SJCRH30 (cell line): ENCODE data around the gene CDK14. TPM values are rescaled to one million over a fixed set of nuclear protein-coding genes. Genes with fewer than 3 reads are reported as not detected.
A peak's percentile ranks its signal among the peaks of the same experiment; 100 is the strongest.

ENCODE experiments used
- DNase-seq, 2 experiments: peaks; one replicate each; pipeline ENCODE4 v3.0.0-alpha.2; 2015 to 2020
- H3K27ac ChIP-seq: fragments of 250-450 bp; sonication (Bioruptor Pico); 2 replicates; pipeline ENCODE4 v1.5.1; 2020; ENCODE audit warnings: mild to moderate bottlenecking, moderate library complexity
- H3K27me3 ChIP-seq: fragments of 250-450 bp; sonication (Bioruptor Pico); 2 replicates; pipeline ENCODE4 v1.5.1; 2020; ENCODE audit warnings: mild to moderate bottlenecking, moderate library complexity
- H3K36me3 ChIP-seq: fragments of 250-450 bp; sonication (Bioruptor Pico); 2 replicates; pipeline ENCODE4 v1.5.1; 2020; ENCODE audit warnings: mild to moderate bottlenecking, moderate library complexity
- H3K4me1 ChIP-seq: fragments of 250-450 bp; sonication (Bioruptor Pico); 2 replicates; pipeline ENCODE4 v1.5.1; 2020; ENCODE audit warnings: mild to moderate bottlenecking, moderate library complexity
- H3K4me3 ChIP-seq: fragments of 250-450 bp; sonication (Bioruptor Pico); 2 replicates; pipeline ENCODE4 v1.5.1; 2020; ENCODE audit warnings: mild to moderate bottlenecking, moderate library complexity
- H3K9me3 ChIP-seq: fragments of 250-450 bp; sonication (Bioruptor Pico); replicated peaks from 2 replicates; pipeline ENCODE4 v1.5.1; 2020; ENCODE audit warnings: mild to moderate bottlenecking, moderate library complexity
- total RNA-seq: library from RNA; depleted of rRNA; stranded (reverse); fragments of >200 nt; shearing (Covaris generic); gene quantifications from 2 replicates; pipeline ENCODE4 v1.2.3, GENCODE V29; 2014

CDK14 gene
- total RNA-seq, 1 experiment from 2014 or later: 78.2 TPM

- DNase-seq: no peak
- H3K27ac ChIP-seq: no peak overlapping the region
- H3K4me3 ChIP-seq: no peak overlapping the region
- no peaks in the 10 kb centered on the region for H3K9me3 ChIP-seq
- H3K36me3 ChIP-seq: peaks cover 2% of the 10 kb centered on the region; the same call in 1 of the 2 replicates
- H3K27me3 ChIP-seq: no peaks in the 10 kb centered on the region
- H3K4me1 ChIP-seq: peaks cover 14% of the 10 kb centered on the region
Measured at GRCh38 chr7:90853205-90853604, 257.1 kb downstream of the CDK14 start.

- H3K9me3 ChIP-seq: no peaks in the 10 kb centered on the region
- DNase-seq: no peak
Measured at GRCh38 chr7:90856351-90857070, 260.4 kb downstream of the CDK14 start.

GRCh38 chr7:90857603-90858002 is 261.5 kb downstream of the CDK14 start:
- Histone ChIP-seq H3K4me3 (no peak overlapping the region), H3K27me3 (no peaks in the 10 kb centered on the region), H3K9me3 (no peaks in the 10 kb centered on the region), H3K27ac (no peak overlapping the region), H3K4me1 (no peaks in the 10 kb centered on the region), H3K36me3 (peaks cover 6% of the 10 kb centered on the region; the same call in 1 of the 2 replicates)
- DNase-seq: no peak

More at GRCh38 chr7:90856351-90857070, 260.4 kb downstream of the CDK14 start:
- Histone ChIP-seq H3K27me3 (no peaks in the 10 kb centered on the region), H3K27ac (no peak overlapping the region), H3K4me3 (no peak overlapping the region), H3K4me1 (no peaks in the 10 kb centered on the region), H3K36me3 (peaks cover 2% of the 10 kb centered on the region; the same call in 1 of the 2 replicates)

- peaks cover 4% of the 10 kb centered on the region; the same call in 1 of the 2 replicates for H3K36me3 ChIP-seq
- H3K9me3 ChIP-seq: no peaks in the 10 kb centered on the region
- no peaks in the 10 kb centered on the region for H3K27me3 ChIP-seq
- H3K27ac ChIP-seq: no peak overlapping the region
- no peak for DNase-seq
- no peaks in the 10 kb centered on the region for H3K4me1 ChIP-seq
- no peak overlapping the region for H3K4me3 ChIP-seq
Measured at GRCh38 chr7:90858546-90858945, 262.4 kb downstream of the CDK14 start.

- Histone ChIP-seq H3K27ac (no peak overlapping the region), H3K4me3 (no peak overlapping the region), H3K4me1 (no peaks in the 10 kb centered on the region), H3K36me3 (peaks cover 4% of the 10 kb centered on the region; the same call in 1 of the 2 replicates), H3K27me3 (no peaks in the 10 kb centered on the region), H3K9me3 (no peaks in the 10 kb centered on the region)
- no peak for DNase-seq
Measured at GRCh38 chr7:90859521-90859920, 263.4 kb downstream of the CDK14 start.

- Histone ChIP-seq H3K27ac (no peak overlapping the region), H3K9me3 (no peaks in the 10 kb centered on the region), H3K36me3 (peaks cover 17% of the 10 kb centered on the region), H3K27me3 (no peaks in the 10 kb centered on the region), H3K4me1 (no peaks in the 10 kb centered on the region), H3K4me3 (no peak overlapping the region)
- no peak for DNase-seq
Measured at GRCh38 chr7:90864088-90864487, 268.0 kb downstream of the CDK14 start.

- no peak overlapping the region for H3K27ac ChIP-seq
- DNase-seq: no peak
- no peaks in the 10 kb centered on the region for H3K27me3 ChIP-seq
- H3K36me3 ChIP-seq: peaks cover 18% of the 10 kb centered on the region
- H3K4me1 ChIP-seq: no peaks in the 10 kb centered on the region
- no peak overlapping the region for H3K4me3 ChIP-seq
- H3K9me3 ChIP-seq: no peaks in the 10 kb centered on the region
Measured at GRCh38 chr7:90869335-90869734, 273.2 kb downstream of the CDK14 start.

GRCh38 chr7:90876701-90877100 is 280.6 kb downstream of the CDK14 start:
- Histone ChIP-seq H3K27ac (no peak overlapping the region), H3K4me3 (no peak overlapping the region), H3K27me3 (no peaks in the 10 kb centered on the region), H3K9me3 (peaks cover 6% of the 10 kb centered on the region; the same call in 1 of the 2 replicates), H3K36me3 (peaks cover 40% of the 10 kb centered on the region), H3K4me1 (no peaks in the 10 kb centered on the region)
- DNase-seq: no peak

- H3K4me1 ChIP-seq: no peaks in the 10 kb centered on the region
- no peak for DNase-seq
- H3K27me3 ChIP-seq: no peaks in the 10 kb centered on the region
- peaks cover 6% of the 10 kb centered on the region; the same call in 1 of the 2 replicates for H3K9me3 ChIP-seq
- H3K27ac ChIP-seq: no peak overlapping the region
- peaks cover 40% of the 10 kb centered on the region for H3K36me3 ChIP-seq
- no peak overlapping the region for H3K4me3 ChIP-seq
Measured at GRCh38 chr7:90877201-90877600, 281.1 kb downstream of the CDK14 start.

GRCh38 chr7:90879924-90880323 is 283.8 kb downstream of the CDK14 start:
- no peaks in the 10 kb centered on the region for H3K4me1 ChIP-seq
- no peaks in the 10 kb centered on the region for H3K27me3 ChIP-seq
- peaks cover 6% of the 10 kb centered on the region; the same call in 1 of the 2 replicates for H3K9me3 ChIP-seq
- H3K36me3 ChIP-seq: peaks cover 38% of the 10 kb centered on the region
- H3K4me3 ChIP-seq: no peak overlapping the region
- peak; percentile 10 to 31 for DNase-seq
- H3K27ac ChIP-seq: no peak overlapping the region

GRCh38 chr7:90886416-90886815 is 290.3 kb downstream of the CDK14 start:
- Histone ChIP-seq H3K4me1 (no peaks in the 10 kb centered on the region), H3K27me3 (no peaks in the 10 kb centered on the region), H3K4me3 (no peak overlapping the region), H3K36me3 (no peaks in the 10 kb centered on the region), H3K9me3 (no peaks in the 10 kb centered on the region), H3K27ac (no peak overlapping the region)
- no peak for DNase-seq

- no peaks in the 10 kb centered on the region for H3K9me3 ChIP-seq
- H3K36me3 ChIP-seq: no peaks in the 10 kb centered on the region
- no peaks in the 10 kb centered on the region for H3K27me3 ChIP-seq
- H3K4me3 ChIP-seq: no peak overlapping the region
- DNase-seq: no peak
- H3K27ac ChIP-seq: no peak overlapping the region
- no peaks in the 10 kb centered on the region for H3K4me1 ChIP-seq
Measured at GRCh38 chr7:90889210-90889609, 293.1 kb downstream of the CDK14 start.

- Histone ChIP-seq H3K36me3 (no peaks in the 10 kb centered on the region), H3K27ac (no peak overlapping the region), H3K4me3 (no peak overlapping the region), H3K4me1 (no peaks in the 10 kb centered on the region), H3K9me3 (no peaks in the 10 kb centered on the region), H3K27me3 (no peaks in the 10 kb centered on the region)
- DNase-seq: no peak
Measured at GRCh38 chr7:90889644-90890043, 293.5 kb downstream of the CDK14 start.

GRCh38 chr7:90891529-90891928 is 295.4 kb downstream of the CDK14 start:
- H3K36me3 ChIP-seq: 0 out of 2 replicates have a peak, but pooled peaks cover 2% of the 10 kb centered on the region
- no peak overlapping the region for H3K27ac ChIP-seq
- no peak overlapping the region for H3K4me3 ChIP-seq

GRCh38 chr7:90892213-90892612 is 296.1 kb downstream of the CDK14 start:
- Histone ChIP-seq H3K4me1 (no peaks in the 10 kb centered on the region), H3K4me3 (no peak overlapping the region), H3K27ac (no peak overlapping the region), H3K27me3 (no peaks in the 10 kb centered on the region), H3K36me3 (0 out of 2 replicates have a peak, but pooled peaks cover 2% of the 10 kb centered on the region), H3K9me3 (no peaks in the 10 kb centered on the region)
- DNase-seq: no peak

More at GRCh38 chr7:90891529-90891928, 295.4 kb downstream of the CDK14 start:
- H3K9me3 ChIP-seq: no peaks in the 10 kb centered on the region
- no peaks in the 10 kb centered on the region for H3K27me3 ChIP-seq
- no peaks in the 10 kb centered on the region for H3K4me1 ChIP-seq
- DNase-seq: no peak

GRCh38 chr7:90894122-90894521 is 298.0 kb downstream of the CDK14 start:
- Histone ChIP-seq H3K27ac (no peak overlapping the region), H3K9me3 (no peaks in the 10 kb centered on the region), H3K36me3 (peaks cover 2% of the 10 kb centered on the region), H3K4me1 (no peaks in the 10 kb centered on the region), H3K27me3 (no peaks in the 10 kb centered on the region), H3K4me3 (no peak overlapping the region)
- DNase-seq: no peak
